GM23338 (cell line): ENCODE results near the gene MAP3K13.

Experiments used
- CREB1 ChIP-seq: fragments of 250-450 bp; sonication (Bioruptor Pico); IDR thresholded peaks from 2 replicates; pipeline ENCODE4 v1.5.0; 2020; ENCODE audit warnings: low read depth, mild to moderate bottlenecking, moderate library complexity
- ETS1 ChIP-seq: IDR thresholded peaks from 2 replicates; pipeline ENCODE4 v1.6.1; 2016; ENCODE audit warnings: antibody characterized with exemption
- EZH2 ChIP-seq: fragments of 200-600 bp; sonication (generic); IDR thresholded peaks from one replicate; pipeline ENCODE4 v1.8.0; 2017; ENCODE audit warnings: antibody characterized with exemption, mild to moderate bottlenecking, low read depth; ENCODE audit not compliant: unreplicated experiment
- EZH2phosphoT487 ChIP-seq: fragments of 200-600 bp; sonication (generic); IDR thresholded peaks from one replicate; pipeline ENCODE4 v1.8.1; 2018; ENCODE audit warnings: antibody characterized with exemption; ENCODE audit not compliant: unreplicated experiment
- JUNB ChIP-seq: IDR thresholded peaks from one replicate; pipeline ENCODE4 v1.6.1; 2016; ENCODE audit warnings: antibody characterized with exemption; ENCODE audit not compliant: unreplicated experiment
- NANOG ChIP-seq: IDR thresholded peaks from 2 replicates; pipeline ENCODE4 v1.6.1; 2016; ENCODE audit warnings: antibody characterized with exemption, borderline replicate concordance
- POLR2AphosphoS5 ChIP-seq: IDR thresholded peaks from 2 replicates; pipeline ENCODE4 v1.6.1; 2016; ENCODE audit warnings: antibody characterized with exemption, low read depth
- REST ChIP-seq: IDR thresholded peaks from one replicate; pipeline ENCODE4 v1.6.1; 2018; ENCODE audit warnings: antibody characterized with exemption; ENCODE audit not compliant: unreplicated experiment
- STAT1 ChIP-seq: IDR thresholded peaks from one replicate; pipeline ENCODE4 v1.6.1; 2016; ENCODE audit warnings: antibody characterized with exemption; ENCODE audit not compliant: unreplicated experiment
- ZNF114 ChIP-seq: fragments of 250-450 bp; sonication (Bioruptor Pico); IDR thresholded peaks from 2 replicates; pipeline ENCODE4 v1.5.0; 2020; ENCODE audit warnings: mild to moderate bottlenecking, moderate library complexity
- ZNF331 ChIP-seq: fragments of 250-450 bp; sonication (Bioruptor Pico); IDR thresholded peaks from 2 replicates; pipeline ENCODE4 v1.5.0; 2020; ENCODE audit warnings: low read depth, mild to moderate bottlenecking, moderate library complexity
- TF ChIP-seq, protein P1 (sequence below), 2 experiments: fragments of 200-600 bp in 1 of 2; sonication (generic) in 1 of 2; conservative IDR thresholded peaks; 2 replicates each; pipeline versions ENCODE4 v1.5.1 to v1.6.1; 2016 to 2017; ENCODE audit warnings: antibody characterized with exemption in 2 of 2, low read depth in 2 of 2, mild to moderate bottlenecking in 2 of 2, moderate library complexity in 1 of 2
- TF ChIP-seq, protein P2 (sequence below): fragments of 250-450 bp; sonication (Bioruptor Pico); IDR thresholded peaks from 2 replicates; pipeline ENCODE4 v1.5.0; 2020; ENCODE audit warnings: mild to moderate bottlenecking, moderate library complexity

GRCh38 chr3:185361920-185362319 lies 1.0 kb upstream of the MAP3K13 start:
- TF ChIP-seq, protein P1, sequence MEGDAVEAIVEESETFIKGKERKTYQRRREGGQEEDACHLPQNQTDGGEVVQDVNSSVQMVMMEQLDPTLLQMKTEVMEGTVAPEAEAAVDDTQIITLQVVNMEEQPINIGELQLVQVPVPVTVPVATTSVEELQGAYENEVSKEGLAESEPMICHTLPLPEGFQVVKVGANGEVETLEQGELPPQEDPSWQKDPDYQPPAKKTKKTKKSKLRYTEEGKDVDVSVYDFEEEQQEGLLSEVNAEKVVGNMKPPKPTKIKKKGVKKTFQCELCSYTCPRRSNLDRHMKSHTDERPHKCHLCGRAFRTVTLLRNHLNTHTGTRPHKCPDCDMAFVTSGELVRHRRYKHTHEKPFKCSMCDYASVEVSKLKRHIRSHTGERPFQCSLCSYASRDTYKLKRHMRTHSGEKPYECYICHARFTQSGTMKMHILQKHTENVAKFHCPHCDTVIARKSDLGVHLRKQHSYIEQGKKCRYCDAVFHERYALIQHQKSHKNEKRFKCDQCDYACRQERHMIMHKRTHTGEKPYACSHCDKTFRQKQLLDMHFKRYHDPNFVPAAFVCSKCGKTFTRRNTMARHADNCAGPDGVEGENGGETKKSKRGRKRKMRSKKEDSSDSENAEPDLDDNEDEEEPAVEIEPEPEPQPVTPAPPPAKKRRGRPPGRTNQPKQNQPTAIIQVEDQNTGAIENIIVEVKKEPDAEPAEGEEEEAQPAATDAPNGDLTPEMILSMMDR (conservative IDR thresholded peaks at IDR 0.05; ENCODE audit: low read depth in 2 of 2) = no peak
- TF ChIP-seq EZH2 (no peak), CREB1 (CRISPR knock-in tag) (no peak), REST (no peak), STAT1 (no peak), EZH2phosphoT487 (no peak), POLR2AphosphoS5 (no peak), ZNF331 (CRISPR knock-in tag) (no peak), ETS1 (no peak), JUNB (no peak), ZNF114 (no peak), NANOG (no peak)
- TF ChIP-seq, protein P2, sequence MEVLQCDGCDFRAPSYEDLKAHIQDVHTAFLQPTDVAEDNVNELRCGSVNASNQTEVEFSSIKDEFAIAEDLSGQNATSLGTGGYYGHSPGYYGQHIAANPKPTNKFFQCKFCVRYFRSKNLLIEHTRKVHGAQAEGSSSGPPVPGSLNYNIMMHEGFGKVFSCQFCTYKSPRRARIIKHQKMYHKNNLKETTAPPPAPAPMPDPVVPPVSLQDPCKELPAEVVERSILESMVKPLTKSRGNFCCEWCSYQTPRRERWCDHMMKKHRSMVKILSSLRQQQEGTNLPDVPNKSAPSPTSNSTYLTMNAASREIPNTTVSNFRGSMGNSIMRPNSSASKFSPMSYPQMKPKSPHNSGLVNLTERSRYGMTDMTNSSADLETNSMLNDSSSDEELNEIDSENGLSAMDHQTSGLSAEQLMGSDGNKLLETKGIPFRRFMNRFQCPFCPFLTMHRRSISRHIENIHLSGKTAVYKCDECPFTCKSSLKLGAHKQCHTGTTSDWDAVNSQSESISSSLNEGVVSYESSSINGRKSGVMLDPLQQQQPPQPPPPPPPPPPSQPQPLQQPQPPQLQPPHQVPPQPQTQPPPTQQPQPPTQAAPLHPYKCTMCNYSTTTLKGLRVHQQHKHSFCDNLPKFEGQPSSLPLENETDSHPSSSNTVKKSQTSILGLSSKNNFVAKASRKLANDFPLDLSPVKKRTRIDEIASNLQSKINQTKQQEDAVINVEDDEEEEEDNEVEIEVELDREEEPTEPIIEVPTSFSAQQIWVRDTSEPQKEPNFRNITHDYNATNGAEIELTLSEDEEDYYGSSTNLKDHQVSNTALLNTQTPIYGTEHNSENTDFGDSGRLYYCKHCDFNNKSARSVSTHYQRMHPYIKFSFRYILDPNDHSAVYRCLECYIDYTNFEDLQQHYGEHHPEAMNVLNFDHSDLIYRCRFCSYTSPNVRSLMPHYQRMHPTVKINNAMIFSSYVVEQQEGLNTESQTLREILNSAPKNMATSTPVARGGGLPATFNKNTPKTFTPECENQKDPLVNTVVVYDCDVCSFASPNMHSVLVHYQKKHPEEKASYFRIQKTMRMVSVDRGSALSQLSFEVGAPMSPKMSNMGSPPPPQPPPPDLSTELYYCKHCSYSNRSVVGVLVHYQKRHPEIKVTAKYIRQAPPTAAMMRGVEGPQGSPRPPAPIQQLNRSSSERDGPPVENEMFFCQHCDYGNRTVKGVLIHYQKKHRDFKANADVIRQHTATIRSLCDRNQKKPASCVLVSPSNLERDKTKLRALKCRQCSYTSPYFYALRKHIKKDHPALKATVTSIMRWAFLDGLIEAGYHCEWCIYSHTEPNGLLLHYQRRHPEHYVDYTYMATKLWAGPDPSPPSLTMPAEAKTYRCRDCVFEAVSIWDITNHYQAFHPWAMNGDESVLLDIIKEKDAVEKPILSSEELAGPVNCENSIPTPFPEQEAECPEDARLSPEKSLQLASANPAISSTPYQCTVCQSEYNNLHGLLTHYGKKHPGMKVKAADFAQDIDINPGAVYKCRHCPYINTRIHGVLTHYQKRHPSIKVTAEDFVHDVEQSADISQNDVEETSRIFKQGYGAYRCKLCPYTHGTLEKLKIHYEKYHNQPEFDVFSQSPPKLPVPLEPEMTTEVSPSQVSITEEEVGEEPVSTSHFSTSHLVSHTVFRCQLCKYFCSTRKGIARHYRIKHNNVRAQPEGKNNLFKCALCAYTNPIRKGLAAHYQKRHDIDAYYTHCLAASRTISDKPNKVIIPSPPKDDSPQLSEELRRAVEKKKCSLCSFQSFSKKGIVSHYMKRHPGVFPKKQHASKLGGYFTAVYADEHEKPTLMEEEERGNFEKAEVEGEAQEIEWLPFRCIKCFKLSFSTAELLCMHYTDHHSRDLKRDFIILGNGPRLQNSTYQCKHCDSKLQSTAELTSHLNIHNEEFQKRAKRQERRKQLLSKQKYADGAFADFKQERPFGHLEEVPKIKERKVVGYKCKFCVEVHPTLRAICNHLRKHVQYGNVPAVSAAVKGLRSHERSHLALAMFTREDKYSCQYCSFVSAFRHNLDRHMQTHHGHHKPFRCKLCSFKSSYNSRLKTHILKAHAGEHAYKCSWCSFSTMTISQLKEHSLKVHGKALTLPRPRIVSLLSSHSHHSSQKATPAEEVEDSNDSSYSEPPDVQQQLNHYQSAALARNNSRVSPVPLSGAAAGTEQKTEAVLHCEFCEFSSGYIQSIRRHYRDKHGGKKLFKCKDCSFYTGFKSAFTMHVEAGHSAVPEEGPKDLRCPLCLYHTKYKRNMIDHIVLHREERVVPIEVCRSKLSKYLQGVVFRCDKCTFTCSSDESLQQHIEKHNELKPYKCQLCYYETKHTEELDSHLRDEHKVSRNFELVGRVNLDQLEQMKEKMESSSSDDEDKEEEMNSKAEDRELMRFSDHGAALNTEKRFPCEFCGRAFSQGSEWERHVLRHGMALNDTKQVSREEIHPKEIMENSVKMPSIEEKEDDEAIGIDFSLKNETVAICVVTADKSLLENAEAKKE (CRISPR knock-in tag) = no peak
